Progenitor cell of endocrine pancreas (in vitro differentiated cells): ENCODE results near the gene MICALL1. TPM values are rescaled to one million over a fixed set of nuclear protein-coding genes. Genes with fewer than 3 reads are reported as not detected.

Experiments used
- DNase-seq: peaks from one replicate; pipeline ENCODE4 v3.0.0; 2021; ENCODE audit warnings: low spot score; ENCODE audit not compliant: unreplicated experiment
- H3K27ac Mint-ChIP-seq: 2 replicates; pipeline ENCODE4 v1.8.0; 2021; ENCODE audit warnings: mild to moderate bottlenecking, moderate library complexity, mixed read lengths
- H3K27me3 Mint-ChIP-seq: 2 replicates; pipeline ENCODE4 v1.8.0; 2021; ENCODE audit warnings: mixed read lengths
- H3K36me3 Mint-ChIP-seq: 2 replicates; pipeline ENCODE4 v1.8.0; 2022; ENCODE audit warnings: mixed read lengths; ENCODE audit not compliant: insufficient read depth
- H3K4me1 Mint-ChIP-seq: 2 replicates; pipeline ENCODE4 v1.8.0; 2021; ENCODE audit warnings: low read depth, mixed read lengths
- H3K4me3 Mint-ChIP-seq: 2 replicates; pipeline ENCODE4 v1.8.0; 2021; ENCODE audit warnings: low read depth, mild to moderate bottlenecking, moderate library complexity, mixed read lengths
- H3K9me3 Mint-ChIP-seq: 2 replicates; pipeline ENCODE4 v1.8.0; 2021; ENCODE audit warnings: low read depth, mixed read lengths
- CTCF ChIP-seq: fragments of 200-600 bp; sonication (generic); IDR thresholded peaks from one replicate; pipeline ENCODE4 v1.5.0; 2021; ENCODE audit warnings: antibody characterized with exemption, mild to moderate bottlenecking; ENCODE audit not compliant: unreplicated experiment
- total RNA-seq: library from RNA; stranded (reverse); gene quantifications from 2 replicates; pipeline ENCODE4 v1.2.1, GENCODE V29; 2021

The MICALL1 gene
- total RNA-seq, 1 donor from 2014 or later: 42.8 TPM

- no peak overlapping the region for H3K27ac Mint-ChIP-seq
- H3K36me3 Mint-ChIP-seq: peaks cover 9% of the 10 kb centered on the region
- no peak for DNase-seq
- peaks cover 7% of the 10 kb centered on the region for H3K4me1 Mint-ChIP-seq
- TF ChIP-seq CTCF: no peak
- no peak overlapping the region for H3K4me3 Mint-ChIP-seq
- no peaks in the 10 kb centered on the region for H3K27me3 Mint-ChIP-seq
- no peaks in the 10 kb centered on the region for H3K9me3 Mint-ChIP-seq
Observed at GRCh38 chr22:37922191-37922590, 16.1 kb downstream of the MICALL1 start.

- H3K27ac Mint-ChIP-seq: no peak overlapping the region
- H3K4me3 Mint-ChIP-seq: no peak overlapping the region
- H3K27me3 Mint-ChIP-seq: no peaks in the 10 kb centered on the region
- peaks cover 13% of the 10 kb centered on the region for H3K36me3 Mint-ChIP-seq
- peaks cover 7% of the 10 kb centered on the region for H3K4me1 Mint-ChIP-seq
- no peak for DNase-seq
- TF ChIP-seq CTCF: no peak
- H3K9me3 Mint-ChIP-seq: no peaks in the 10 kb centered on the region
Observed at GRCh38 chr22:37923927-37924326, 17.8 kb downstream of the MICALL1 start.

- no peaks in the 10 kb centered on the region for H3K9me3 Mint-ChIP-seq
Observed at GRCh38 chr22:37924386-37925065, 18.4 kb downstream of the MICALL1 start.

GRCh38 chr22:37925330-37925729, 19.2 kb downstream of the MICALL1 start:
- peaks cover 7% of the 10 kb centered on the region for H3K4me1 Mint-ChIP-seq
- no peak for DNase-seq

More at GRCh38 chr22:37924386-37925065, 18.4 kb downstream of the MICALL1 start:
- DNase-seq: no peak
- H3K4me3 Mint-ChIP-seq: no peak overlapping the region
- no peak for TF ChIP-seq CTCF
- no peaks in the 10 kb centered on the region for H3K27me3 Mint-ChIP-seq
- H3K36me3 Mint-ChIP-seq: peaks cover 16% of the 10 kb centered on the region
- no peak overlapping the region for H3K27ac Mint-ChIP-seq
- peaks cover 7% of the 10 kb centered on the region for H3K4me1 Mint-ChIP-seq

GRCh38 chr22:37925767-37926166, 19.7 kb downstream of the MICALL1 start:
- DNase-seq: no peak
- peaks cover 13% of the 10 kb centered on the region for H3K36me3 Mint-ChIP-seq
- H3K9me3 Mint-ChIP-seq: no peaks in the 10 kb centered on the region
- H3K27ac Mint-ChIP-seq: no peak overlapping the region
- no peaks in the 10 kb centered on the region for H3K27me3 Mint-ChIP-seq
- no peak overlapping the region for H3K4me3 Mint-ChIP-seq
- TF ChIP-seq CTCF: no peak
- H3K4me1 Mint-ChIP-seq: peaks cover 7% of the 10 kb centered on the region

More at GRCh38 chr22:37925330-37925729, 19.2 kb downstream of the MICALL1 start:
- TF ChIP-seq CTCF: no peak
- Mint-ChIP-seq H3K9me3 (no peaks in the 10 kb centered on the region), H3K4me3 (no peak overlapping the region), H3K27me3 (no peaks in the 10 kb centered on the region), H3K36me3 (peaks cover 13% of the 10 kb centered on the region), H3K27ac (no peak overlapping the region)
